Measurements from ENCODE around the gene PEA15.

DNA sequence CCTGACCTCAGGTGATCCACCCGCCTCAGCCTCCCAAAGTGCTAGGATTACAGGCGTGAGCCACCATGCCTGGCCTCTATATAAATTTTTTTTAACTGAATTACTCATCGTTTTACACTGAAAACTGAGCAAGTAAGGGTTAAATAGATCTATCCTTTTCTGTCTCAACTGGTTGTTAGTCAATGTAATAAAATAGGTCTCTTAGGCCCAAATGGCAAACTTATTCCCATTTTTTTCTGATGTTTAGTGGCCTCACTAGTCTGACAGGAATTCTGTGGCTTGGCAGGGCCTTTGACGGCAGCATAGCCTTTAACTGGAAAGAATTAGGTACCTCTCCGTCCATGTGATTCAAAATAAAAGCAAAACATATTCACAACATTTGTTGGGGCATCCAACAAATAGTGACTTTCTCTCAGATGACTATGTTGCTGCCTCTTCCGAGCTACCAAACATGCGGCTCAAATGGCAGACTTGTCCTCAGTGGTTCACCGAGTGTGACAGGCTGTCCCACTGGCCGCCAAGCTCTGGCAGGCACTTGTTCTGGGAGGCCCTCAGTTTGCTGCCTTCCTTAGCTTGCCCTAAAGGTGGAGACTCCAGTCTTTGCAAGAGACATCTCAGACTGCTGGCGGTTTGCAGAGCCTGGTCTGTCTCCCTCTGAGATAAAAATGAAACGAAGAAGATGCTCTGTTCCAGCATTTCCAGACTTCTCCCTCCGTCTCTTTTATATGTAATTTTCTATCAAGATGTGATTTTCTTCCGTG lies 36.4 kb upstream of the PEA15 start:
- TF ChIP-seq EZH2 (IDR thresholded peaks at IDR 0.05; ENCODE audit: insufficient read depth, poor library complexity, severe bottlenecking) (no peak), EZH2phosphoT487 (IDR thresholded peaks at IDR 0.05; ENCODE audit: insufficient read depth, low read depth) (no peak)

Measured in GM23248 (cell line).